HepG2 (cell line): ENCODE measurements around the gene HEXD. TPM values are rescaled to one million over a fixed set of nuclear protein-coding genes. Genes with fewer than 3 reads are reported as not detected.

ENCODE experiments used
- DR1 ChIP-seq: sonication (generic); formaldehyde crosslinking; IDR thresholded peaks from 2 replicates; pipeline ENCODE4 v1.8.0; 2021; ENCODE audit warnings: mild to moderate bottlenecking, missing genetic modification reagents, inconsistent platforms
- ESRRA ChIP-seq: sonication (generic); formaldehyde crosslinking; IDR thresholded peaks from 2 replicates; pipeline ENCODE4 v1.5.1; 2020; ENCODE audit warnings: mild to moderate bottlenecking, low read depth, missing genetic modification reagents
- EZH2 ChIP-seq: conservative IDR thresholded peaks from 2 replicates; pipeline ENCODE4 v1.6.1; 2012; ENCODE audit warnings: mild to moderate bottlenecking, low read depth, low read length, moderate library complexity
- FOSL1 ChIP-seq: sonication (generic); formaldehyde crosslinking; IDR thresholded peaks from 2 replicates; pipeline ENCODE4 v1.9.0; 2021; ENCODE audit warnings: missing genetic modification reagents, borderline replicate concordance
- GMEB2 ChIP-seq: IDR thresholded peaks from 2 replicates; pipeline ENCODE4 v1.6.1; 2016; ENCODE audit warnings: missing biosample characterization, missing genetic modification reagents, low read depth
- MXD4 ChIP-seq: IDR thresholded peaks from 2 replicates; pipeline ENCODE4 v1.6.1; 2016; ENCODE audit warnings: mild to moderate bottlenecking, missing biosample characterization, missing genetic modification reagents
- NFKB2 ChIP-seq: sonication (generic); formaldehyde crosslinking; IDR thresholded peaks from 2 replicates; pipeline ENCODE4 v1.4.0; 2020; ENCODE audit warnings: missing genetic modification reagents, borderline replicate concordance
- PHF5A ChIP-seq: IDR thresholded peaks from one replicate; pipeline ENCODE4 v1.6.1; 2018; ENCODE audit warnings: low read depth, missing genetic modification reagents; ENCODE audit not compliant: unreplicated experiment
- PITX1 ChIP-seq: sonication (generic); formaldehyde crosslinking; IDR thresholded peaks from 2 replicates; pipeline ENCODE4 v1.5.1; 2020; ENCODE audit warnings: mild to moderate bottlenecking, missing genetic modification reagents
- RFXAP ChIP-seq: sonication (generic); formaldehyde crosslinking; IDR thresholded peaks from 2 replicates; pipeline ENCODE4 v1.4.0; 2020; ENCODE audit warnings: missing genetic modification reagents, borderline replicate concordance
- RXRB ChIP-seq: IDR thresholded peaks from 2 replicates; pipeline ENCODE4 v1.6.1; 2016; ENCODE audit warnings: borderline replicate concordance, missing genetic modification reagents, missing compliant biosample characterization
- SALL2 ChIP-seq: sonication (generic); formaldehyde crosslinking; IDR thresholded peaks from 2 replicates; pipeline ENCODE4 v1.8.1; 2023; ENCODE audit warnings: mild to moderate bottlenecking, missing genetic modification reagents, inconsistent platforms
- SMAD1 ChIP-seq: sonication (generic); formaldehyde crosslinking; IDR thresholded peaks from 2 replicates; pipeline ENCODE4 v1.4.0; 2020; ENCODE audit warnings: missing genetic modification reagents, low read depth, mild to moderate bottlenecking, borderline replicate concordance
- SSRP1 ChIP-seq: IDR thresholded peaks from 2 replicates; pipeline ENCODE4 v1.6.1; 2016; ENCODE audit warnings: control low read depth
- TBL1XR1 ChIP-seq: fragments of 150-350 bp; IDR thresholded peaks from 2 replicates; pipeline ENCODE4 v1.6.1; 2014; ENCODE audit warnings: borderline replicate concordance, low read length; ENCODE audit not compliant: partially characterized antibody
- TCF12 ChIP-seq, 2 experiments: fragments of 450-650 bp in 1 of 2; sonication (generic) in 1 of 2; formaldehyde crosslinking in 1 of 2; IDR thresholded peaks; 2 replicates each; pipeline versions ENCODE4 v1.6.1 to v1.8.0; 2017 to 2022; ENCODE audit warnings: antibody characterized with exemption in 1 of 2, mild to moderate bottlenecking in 1 of 2, missing genetic modification reagents in 1 of 2, moderate library complexity in 1 of 2
- UBTF ChIP-seq: sonication (generic); formaldehyde crosslinking; IDR thresholded peaks from 2 replicates; pipeline ENCODE4 v1.4.0; 2020; ENCODE audit warnings: mild to moderate bottlenecking, missing genetic modification reagents
- ZNF205 ChIP-seq: IDR thresholded peaks from 2 replicates; pipeline ENCODE4 v1.6.1; 2018; ENCODE audit warnings: missing biosample characterization, missing genetic modification reagents
- ZNF224 ChIP-seq: sonication (generic); formaldehyde crosslinking; IDR thresholded peaks from 2 replicates; pipeline ENCODE4 v1.5.0; 2020; ENCODE audit warnings: mild to moderate bottlenecking, missing genetic modification reagents
- ZNF337 ChIP-seq: sonication (generic); formaldehyde crosslinking; IDR thresholded peaks from 2 replicates; pipeline ENCODE4 v1.5.1; 2020; ENCODE audit warnings: missing genetic modification reagents, low read depth, mild to moderate bottlenecking, borderline replicate concordance
- ZNF549 ChIP-seq: sonication (generic); formaldehyde crosslinking; IDR thresholded peaks from 2 replicates; pipeline ENCODE4 v1.5.0; 2020; ENCODE audit warnings: missing genetic modification reagents
- ZNF569 ChIP-seq: sonication (generic); formaldehyde crosslinking; IDR thresholded peaks from 2 replicates; pipeline ENCODE4 v1.5.0; 2020; ENCODE audit warnings: mild to moderate bottlenecking, missing genetic modification reagents, moderate library complexity, borderline replicate concordance
- ZNF83 ChIP-seq: sonication (generic); formaldehyde crosslinking; IDR thresholded peaks from 2 replicates; pipeline ENCODE4 v1.4.0; 2020; ENCODE audit warnings: missing genetic modification reagents, mild to moderate bottlenecking, borderline replicate concordance
- ZNF879 ChIP-seq: sonication (generic); formaldehyde crosslinking; IDR thresholded peaks from 2 replicates; pipeline ENCODE4 v1.8.1; 2023; ENCODE audit warnings: missing genetic modification reagents
- polyA plus RNA-seq, 8 experiments: library from polyadenylated mRNA; depleted of rRNA in 3 of 8; stranded (reverse) in 7 of 8; unstranded in 1 of 8; fragments of >200 nt; fragmentation: Illumina TruSeq in 4 of 8; extraction: Trizol in 4 of 8; gene quantifications; 2 replicates each; pipeline versions ENCODE4 v1.2.1 to v1.2.3, GENCODE V29; 2011 to 2016; ENCODE audit warnings: low read depth in 4 of 8, missing spikeins in 1 of 8, mixed read lengths in 1 of 8; ENCODE audit not compliant: insufficient read depth in 1 of 8
- total RNA-seq, 5 experiments: library from RNA; depleted of rRNA; stranded (reverse); fragments of >200 nt; fragmentation: Illumina TruSeq; extraction: Trizol; gene quantifications; 2 replicates each; pipeline ENCODE4 v1.2.3, GENCODE V29; 2016; ENCODE audit warnings: low read depth in 1 of 5
- TF ChIP-seq, protein P1 (sequence below): sonication (generic); formaldehyde crosslinking; IDR thresholded peaks from 2 replicates; pipeline ENCODE4 v1.4.0; 2020; ENCODE audit warnings: missing genetic modification reagents

Gene HEXD
- total and polyA plus RNA-seq, 2 of the 13 experiments (the other 11 are each of a cell fraction or from before 2014, with no cell fraction given), result 22.3 to 41.8 TPM

- peak; percentile 72; the same call in 1 of the 2 replicates for TF ChIP-seq ZNF83 (CRISPR knock-in tag)
- TF ChIP-seq FOSL1 (CRISPR knock-in tag), result no peak
- TF ChIP-seq RFXAP (CRISPR knock-in tag), result peak; percentile 94
- peak; percentile 59 for TF ChIP-seq DR1
- no peak for TF ChIP-seq GMEB2
- TF ChIP-seq ZNF549 (CRISPR knock-in tag), result no peak
- TF ChIP-seq UBTF (CRISPR knock-in tag), result peak; percentile 53; the same call in 1 of the 2 replicates
- 0 out of 2 replicates have a peak, but pooled peaks have one; percentile 49 for TF ChIP-seq SMAD1
- no peak for TF ChIP-seq EZH2
- TF ChIP-seq NFKB2 (CRISPR knock-in tag), result peak; percentile 100
- TF ChIP-seq TCF12 (IDR thresholded peaks at IDR 0.05), result no peak
- peak; percentile 52; the same call in 1 of the 2 replicates for TF ChIP-seq TCF12 (CRISPR knock-in tag; IDR thresholded peaks at IDR 0.05)
- TF ChIP-seq ZNF569 (CRISPR knock-in tag), result no peak
- TF ChIP-seq ZNF879 (CRISPR knock-in tag), result peak; percentile 76; the same call in 1 of the 2 replicates
- TF ChIP-seq, protein P1, sequence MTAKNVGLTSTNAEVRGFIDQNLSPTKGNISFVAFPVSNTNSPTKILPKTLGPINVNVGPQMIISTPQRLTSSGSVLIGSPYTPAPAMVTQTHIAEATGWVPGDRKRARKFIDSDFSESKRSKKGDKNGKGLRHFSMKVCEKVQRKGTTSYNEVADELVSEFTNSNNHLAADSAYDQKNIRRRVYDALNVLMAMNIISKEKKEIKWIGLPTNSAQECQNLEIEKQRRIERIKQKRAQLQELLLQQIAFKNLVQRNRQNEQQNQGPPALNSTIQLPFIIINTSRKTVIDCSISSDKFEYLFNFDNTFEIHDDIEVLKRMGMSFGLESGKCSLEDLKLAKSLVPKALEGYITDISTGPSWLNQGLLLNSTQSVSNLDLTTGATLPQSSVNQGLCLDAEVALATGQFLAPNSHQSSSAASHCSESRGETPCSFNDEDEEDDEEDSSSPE (CRISPR knock-in tag), result peak; percentile 99
- TF ChIP-seq ZNF205 (CRISPR knock-in tag), result peak; percentile 90
- TF ChIP-seq SALL2 (CRISPR knock-in tag), result no peak
- TF ChIP-seq ZNF224 (CRISPR knock-in tag), result peak; percentile 93
- no peak for TF ChIP-seq ZNF337 (CRISPR knock-in tag)
- TF ChIP-seq ESRRA (CRISPR knock-in tag), result peak; percentile 76; the same call in 1 of the 2 replicates
- TF ChIP-seq SSRP1, result no peak
- TF ChIP-seq PITX1 (CRISPR knock-in tag), result peak; percentile 51
- no peak for TF ChIP-seq TBL1XR1
- peak; percentile 53 for TF ChIP-seq PHF5A (CRISPR knock-in tag)
- TF ChIP-seq RXRB (CRISPR knock-in tag), result peak; percentile 66; the same call in 1 of the 2 replicates
- TF ChIP-seq MXD4 (CRISPR knock-in tag), result peak; percentile 76
Observed at GRCh38 chr17:82370471-82371332, 47.4 kb upstream of the HEXD start (continued).
